Uterus (tissue), 4 donors: ENCODE results near the gene BDH1. TPM values are rescaled to one million over a fixed set of nuclear protein-coding genes. Genes with fewer than 3 reads are reported as not detected.

Experiments
- DNase-seq, 2 donors: peaks; one replicate each; pipeline ENCODE4 v3.0.0-alpha.2; 2019 to 2020
- H3K27ac ChIP-seq, 2 donors: fragments of 200-600 bp; sonication (generic); 1 replicate in 1 of 2; 2 replicates in 1 of 2; pipeline ENCODE4 v1.5.1; 2016 to 2018
- H3K27me3 ChIP-seq, 2 donors: fragments of 200-600 bp; sonication (generic); one replicate each; pipeline ENCODE4 v1.5.1; 2018 to 2019; ENCODE audit warnings: control low read depth in 1 of 2
- H3K36me3 ChIP-seq, 2 donors: fragments of 200-600 bp; sonication (generic); one replicate each; pipeline ENCODE4 v1.5.1; 2019; ENCODE audit warnings: control low read depth in 1 of 2
- H3K4me1 ChIP-seq, 2 donors: fragments of 200-600 bp; sonication (generic); one replicate each; pipeline ENCODE4 v1.5.1; 2018 to 2019; ENCODE audit warnings: control low read depth in 1 of 2
- H3K4me3 ChIP-seq, 2 donors: fragments of 200-600 bp; sonication (generic); 1 replicate in 1 of 2; 2 replicates in 1 of 2; pipeline ENCODE4 v1.5.1; 2018 to 2019; ENCODE audit warnings: mild to moderate bottlenecking in 1 of 2
- H3K9me3 ChIP-seq, 2 donors: fragments of 200-600 bp; sonication (generic); one replicate each; pipeline ENCODE4 v1.5.1; 2019; ENCODE audit warnings: control low read depth in 1 of 2
- POLR2A ChIP-seq, 2 donors: fragments of 450-650 bp; IDR thresholded peaks; one replicate each; pipeline ENCODE4 v1.6.1; 2016; ENCODE audit warnings: antibody characterized with exemption in 2 of 2, mild to moderate bottlenecking in 1 of 2, moderate library complexity in 1 of 2
- intact Hi-C: fragments of 100-400 bp; cut with DNase I; formaldehyde crosslinking; loops from one replicate; pipeline ENCODE4 v1.15.1; 2023; ENCODE audit warnings: low total_unique reads
- total RNA-seq, 4 donors: library from RNA; depleted of rRNA in 3 of 4; stranded (reverse); fragments of >200 nt in 3 of 4; gene quantifications; one replicate each; pipeline versions ENCODE4 v1.1.0 to v1.2.4, GENCODE V29; 2014 to 2023
- TF ChIP-seq, protein P1 (sequence below), 4 experiments: fragments of 200-600 bp in 2 of 4; fragments of 450-650 bp in 2 of 4; sonication (generic) in 2 of 4; IDR thresholded peaks; one replicate each; pipeline ENCODE4 v1.5.1; 2016 to 2019; ENCODE audit warnings: antibody characterized with exemption in 4 of 4, mild to moderate bottlenecking in 2 of 4, moderate library complexity in 1 of 4
- donor health status: DM: yes; HTN: yes; CAD: no.

The BDH1 gene
- total RNA-seq, 4 donors from 2014 or later: 4.4 to 23.1 (median 8.6) TPM

- no peak for DNase-seq
- intact Hi-C loops: no loop called here
- Histone ChIP-seq H3K36me3 (no peaks in the 10 kb centered on the region), H3K4me1 (no peaks in the 10 kb centered on the region), H3K27me3 (no peaks in the 10 kb centered on the region), H3K9me3 (no peaks in the 10 kb centered on the region), H3K27ac (no peak overlapping the region), H3K4me3 (no peak overlapping the region)
- TF ChIP-seq POLR2A (IDR thresholded peaks at IDR 0.05): no peak
- TF ChIP-seq, protein P1, sequence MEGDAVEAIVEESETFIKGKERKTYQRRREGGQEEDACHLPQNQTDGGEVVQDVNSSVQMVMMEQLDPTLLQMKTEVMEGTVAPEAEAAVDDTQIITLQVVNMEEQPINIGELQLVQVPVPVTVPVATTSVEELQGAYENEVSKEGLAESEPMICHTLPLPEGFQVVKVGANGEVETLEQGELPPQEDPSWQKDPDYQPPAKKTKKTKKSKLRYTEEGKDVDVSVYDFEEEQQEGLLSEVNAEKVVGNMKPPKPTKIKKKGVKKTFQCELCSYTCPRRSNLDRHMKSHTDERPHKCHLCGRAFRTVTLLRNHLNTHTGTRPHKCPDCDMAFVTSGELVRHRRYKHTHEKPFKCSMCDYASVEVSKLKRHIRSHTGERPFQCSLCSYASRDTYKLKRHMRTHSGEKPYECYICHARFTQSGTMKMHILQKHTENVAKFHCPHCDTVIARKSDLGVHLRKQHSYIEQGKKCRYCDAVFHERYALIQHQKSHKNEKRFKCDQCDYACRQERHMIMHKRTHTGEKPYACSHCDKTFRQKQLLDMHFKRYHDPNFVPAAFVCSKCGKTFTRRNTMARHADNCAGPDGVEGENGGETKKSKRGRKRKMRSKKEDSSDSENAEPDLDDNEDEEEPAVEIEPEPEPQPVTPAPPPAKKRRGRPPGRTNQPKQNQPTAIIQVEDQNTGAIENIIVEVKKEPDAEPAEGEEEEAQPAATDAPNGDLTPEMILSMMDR (IDR thresholded peaks at IDR 0.05): no peak
Measured at GRCh38 chr3:197472151-197472550, 83.6 kb downstream of the BDH1 start.

GRCh38 chr3:197471221-197472010 is 84.4 kb downstream of the BDH1 start:
- TF ChIP-seq, protein P1 (IDR thresholded peaks at IDR 0.05): no peak
- TF ChIP-seq POLR2A (IDR thresholded peaks at IDR 0.05): no peak

DNA sequence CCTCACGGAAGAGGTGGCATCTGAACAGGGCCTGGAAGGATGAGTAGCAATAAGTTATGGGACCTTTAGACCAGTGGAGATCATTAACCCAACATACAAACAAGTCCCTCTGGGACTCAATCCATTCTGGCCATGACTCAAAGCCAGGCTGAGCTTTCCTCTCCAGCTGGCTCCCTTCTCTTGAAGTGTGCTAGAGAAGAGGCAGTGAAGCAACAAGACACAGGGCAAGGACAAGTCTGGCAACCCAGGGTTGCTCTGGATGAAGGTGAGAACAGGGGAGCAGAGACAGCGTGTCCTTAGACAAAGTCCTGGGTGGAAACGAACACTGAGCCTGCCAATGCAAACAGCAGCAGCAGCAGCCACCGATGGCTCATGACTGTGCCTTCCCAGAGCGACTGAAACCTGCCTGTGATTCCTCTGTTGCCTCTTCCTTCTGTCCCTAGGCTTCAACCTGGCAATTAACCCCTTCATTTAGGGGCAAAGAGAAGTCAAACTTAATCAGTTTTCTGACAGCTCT is 86.8 kb downstream of the BDH1 start:
- H3K4me1 ChIP-seq: no peaks in the 10 kb centered on the region
- no peak for DNase-seq
- TF ChIP-seq, protein P1 (IDR thresholded peaks at IDR 0.05): no peak
- no peak for TF ChIP-seq POLR2A (IDR thresholded peaks at IDR 0.05)
- H3K9me3 ChIP-seq: no peaks in the 10 kb centered on the region
- intact Hi-C loops: no loop called here
- H3K27me3 ChIP-seq: no peaks in the 10 kb centered on the region
- no peaks in the 10 kb centered on the region for H3K36me3 ChIP-seq
- no peak overlapping the region for H3K4me3 ChIP-seq
- H3K27ac ChIP-seq: no peak overlapping the region

More at GRCh38 chr3:197471221-197472010, 84.4 kb downstream of the BDH1 start:
- Histone ChIP-seq H3K27me3 (no peaks in the 10 kb centered on the region), H3K4me1 (no peaks in the 10 kb centered on the region), H3K36me3 (no peaks in the 10 kb centered on the region), H3K27ac (no peak overlapping the region), H3K9me3 (no peaks in the 10 kb centered on the region), H3K4me3 (no peak overlapping the region)
- intact Hi-C loops: no loop called here
- no peak for DNase-seq

GRCh38 chr3:197468167-197468566 is 87.6 kb downstream of the BDH1 start:
- H3K4me3 ChIP-seq: no peak overlapping the region
- H3K36me3 ChIP-seq: no peaks in the 10 kb centered on the region
- intact Hi-C loops: no loop called here
- H3K27me3 ChIP-seq: no peaks in the 10 kb centered on the region
- no peaks in the 10 kb centered on the region for H3K9me3 ChIP-seq
- DNase-seq: no peak
- no peak for TF ChIP-seq POLR2A (IDR thresholded peaks at IDR 0.05)
- TF ChIP-seq, protein P1 (IDR thresholded peaks at IDR 0.05): no peak
- no peak overlapping the region for H3K27ac ChIP-seq
- no peaks in the 10 kb centered on the region for H3K4me1 ChIP-seq

- no peak for DNase-seq
- H3K4me1 ChIP-seq: no peaks in the 10 kb centered on the region
- no peak overlapping the region for H3K4me3 ChIP-seq
- no peak overlapping the region for H3K27ac ChIP-seq
- H3K9me3 ChIP-seq: no peaks in the 10 kb centered on the region
- no peaks in the 10 kb centered on the region for H3K27me3 ChIP-seq
- TF ChIP-seq, protein P1 (IDR thresholded peaks at IDR 0.05): no peak
- TF ChIP-seq POLR2A (IDR thresholded peaks at IDR 0.05): no peak
- intact Hi-C loops: no loop called here
- H3K36me3 ChIP-seq: no peaks in the 10 kb centered on the region
Measured at GRCh38 chr3:197466586-197467399, 89.0 kb downstream of the BDH1 start.
